GM18873 (cell line): Measurements from ENCODE around the gene CASD1.

Source experiments
- ATAC-seq: cut with Tn5 transposase; IDR thresholded peaks from one replicate; pipeline ENCODE4 v1.9.1; 2021; ENCODE audit warnings: mild to moderate bottlenecking, moderate library complexity, moderate number of reproducible peaks; ENCODE audit not compliant: unreplicated experiment, low FRiP score

The CASD1 gene

DNA sequence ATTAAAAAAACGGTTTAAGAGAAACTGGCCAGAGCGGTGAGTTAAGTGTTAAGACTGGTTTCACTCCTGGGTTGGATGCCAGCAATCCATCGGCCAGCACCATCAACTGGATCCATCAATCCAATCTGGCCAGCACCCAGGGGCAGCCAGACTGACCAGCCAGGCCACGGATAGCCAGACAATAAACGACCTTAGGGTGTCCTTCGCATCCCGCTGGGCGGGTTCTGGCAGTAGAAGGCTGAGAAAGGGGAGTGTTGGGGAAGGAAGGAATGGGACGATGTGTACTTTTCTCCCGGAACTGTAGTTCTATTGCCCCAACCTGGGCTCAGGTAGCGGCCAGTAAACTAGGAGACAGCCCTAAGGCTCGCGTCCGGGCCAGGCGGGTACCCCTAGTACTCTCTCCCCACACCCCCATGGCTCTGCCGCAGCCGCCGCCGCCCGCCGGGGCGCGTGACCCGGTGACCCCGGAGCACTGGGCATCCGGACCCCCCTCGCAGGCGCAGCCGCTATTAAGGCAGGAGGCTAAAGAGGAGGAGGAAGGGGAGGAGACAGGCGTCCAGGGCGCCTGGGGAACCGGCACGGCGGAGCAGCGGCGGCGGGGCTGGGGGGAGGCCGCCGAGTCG, at the start of gene CASD1:
Gene CASD1 (plus strand): TSS at position 546 of the 623 bp plus-strand sequence. CDS start 276 bp downstream, outside the sequence.
- ATAC-seq, result peak; percentile 49

DNA sequence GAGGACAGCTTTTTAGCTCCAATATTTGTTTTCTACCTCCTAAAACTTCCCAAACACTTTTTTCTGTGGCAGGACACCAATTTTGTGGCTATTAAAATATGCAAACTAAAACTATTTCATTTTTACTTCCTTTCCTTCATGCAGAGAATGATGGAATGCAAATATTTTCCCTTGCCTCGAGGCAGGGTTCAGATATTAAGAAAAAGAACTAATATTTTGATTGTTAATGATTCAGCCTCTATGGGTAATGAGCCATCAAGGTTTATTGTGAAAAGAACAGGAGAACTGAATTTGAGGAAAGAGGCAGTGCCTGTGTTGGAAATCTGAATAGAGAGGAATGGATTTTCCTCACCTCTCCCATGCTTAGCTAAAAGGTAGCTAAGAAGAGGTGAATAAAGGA, 43.1 kb upstream of the CASD1 start:
- no peak for ATAC-seq

DNA sequence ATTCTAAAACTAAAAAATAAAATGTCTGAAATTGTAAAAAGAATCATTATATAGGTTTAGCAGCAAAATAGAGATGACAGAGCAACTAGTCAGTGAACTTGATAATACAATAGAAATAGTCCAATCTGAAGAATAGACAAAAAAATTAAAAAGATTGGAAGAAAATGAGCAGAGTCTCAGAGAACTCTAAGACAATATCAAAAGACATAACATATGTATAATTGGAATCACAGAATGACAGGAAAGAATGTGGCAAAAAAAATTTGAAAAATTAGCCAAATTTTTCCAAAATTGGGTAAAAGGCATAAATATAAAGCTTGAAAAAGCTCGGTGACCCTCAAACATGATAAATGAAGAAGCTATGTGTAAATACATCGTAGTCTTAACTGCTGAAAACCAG, 38.0 kb upstream of the CASD1 start:
- no peak for ATAC-seq

DNA sequence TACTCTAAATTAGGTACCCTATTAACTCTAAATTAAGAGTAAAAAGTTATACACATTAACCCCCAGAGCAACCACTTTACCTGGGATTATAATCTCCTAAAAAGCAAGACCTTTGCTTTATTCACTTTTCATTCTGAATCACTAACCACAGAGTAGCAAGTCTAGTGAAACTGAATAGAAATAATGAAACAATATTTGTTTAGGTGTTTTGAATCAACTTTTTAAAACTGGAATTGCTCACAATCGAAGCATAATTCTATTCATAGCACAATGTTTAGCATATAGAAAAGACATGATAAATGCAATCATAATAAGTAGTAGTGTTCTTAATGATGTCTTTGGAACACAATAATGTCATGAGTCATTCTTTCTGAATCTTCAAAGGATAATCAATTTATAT, 37.0 kb upstream of the CASD1 start:
- no peak for ATAC-seq

DNA sequence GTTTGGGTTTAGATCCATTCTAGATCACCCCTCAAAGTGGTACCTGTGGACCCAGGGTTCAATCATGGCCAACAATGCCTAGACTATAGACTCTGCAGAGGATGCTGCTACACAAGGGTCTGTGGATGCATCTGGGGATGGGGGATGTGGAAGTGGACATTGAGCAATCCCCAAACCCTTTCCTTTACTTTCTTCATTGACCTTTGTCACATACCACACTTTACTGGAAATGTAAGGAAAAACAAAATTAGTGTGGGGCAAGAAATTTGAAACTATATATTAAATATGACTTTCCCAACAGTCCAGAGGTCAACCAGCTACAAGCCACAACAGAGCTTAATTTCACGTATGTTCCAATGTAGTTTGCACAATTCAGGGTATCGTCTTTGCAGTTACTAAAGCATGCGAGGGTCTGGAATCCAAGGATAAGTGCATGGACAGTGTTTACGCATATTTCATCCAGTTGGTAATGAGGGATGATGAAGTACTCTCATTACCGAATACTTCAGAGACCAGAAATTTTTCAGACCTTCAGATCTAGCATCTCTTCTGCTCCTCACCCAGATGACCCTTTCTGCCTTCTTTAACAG, 33.3 kb upstream of the CASD1 start:
- ATAC-seq, result no peak

DNA sequence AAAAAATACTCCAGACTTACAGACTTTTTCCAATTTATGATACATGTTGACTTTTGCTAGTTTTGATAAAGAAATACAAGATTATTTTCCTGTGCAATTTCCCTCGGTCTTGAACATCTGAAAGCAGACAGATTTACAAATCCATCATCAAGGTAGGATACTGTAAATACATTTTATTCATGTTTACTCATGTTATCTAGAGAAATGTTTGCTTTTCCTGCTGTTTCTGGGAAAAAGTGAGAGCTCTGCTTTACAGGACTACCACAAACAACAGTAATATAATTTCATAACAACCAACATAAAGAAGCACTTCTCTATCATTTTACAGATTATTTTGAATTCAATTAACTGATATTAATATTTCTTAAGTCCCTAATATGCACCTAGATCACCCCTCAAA, 31.7 kb upstream of the CASD1 start:
- ATAC-seq, result no peak

DNA sequence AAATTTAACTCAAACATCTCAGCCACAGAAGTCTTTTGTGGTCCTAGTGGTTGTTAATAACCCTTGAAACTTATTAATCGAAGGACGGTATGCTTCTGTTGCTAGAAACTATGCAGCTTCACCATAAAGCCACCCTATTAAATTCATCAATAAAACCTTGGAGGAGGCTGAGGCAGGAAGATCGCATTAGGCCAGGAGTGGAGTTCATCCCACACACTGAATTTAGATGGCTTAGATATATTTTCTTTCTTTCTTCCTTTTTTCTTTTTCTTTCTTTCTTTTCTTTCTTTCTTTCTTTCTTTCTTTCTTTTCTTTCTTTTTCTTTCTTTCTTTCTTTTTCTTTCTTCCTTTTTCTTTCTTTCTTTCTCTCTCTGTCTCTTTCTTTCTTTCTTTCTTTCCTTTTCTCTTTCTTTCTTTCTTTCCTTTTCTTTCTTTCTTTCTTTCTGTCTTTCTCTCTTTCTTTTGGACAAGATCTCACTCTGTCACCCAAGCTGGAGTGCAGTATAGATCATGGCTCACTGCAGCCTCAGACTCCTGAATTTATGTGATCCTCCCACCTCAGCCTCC, 30.9 kb upstream of the CASD1 start:
- no peak for ATAC-seq

DNA sequence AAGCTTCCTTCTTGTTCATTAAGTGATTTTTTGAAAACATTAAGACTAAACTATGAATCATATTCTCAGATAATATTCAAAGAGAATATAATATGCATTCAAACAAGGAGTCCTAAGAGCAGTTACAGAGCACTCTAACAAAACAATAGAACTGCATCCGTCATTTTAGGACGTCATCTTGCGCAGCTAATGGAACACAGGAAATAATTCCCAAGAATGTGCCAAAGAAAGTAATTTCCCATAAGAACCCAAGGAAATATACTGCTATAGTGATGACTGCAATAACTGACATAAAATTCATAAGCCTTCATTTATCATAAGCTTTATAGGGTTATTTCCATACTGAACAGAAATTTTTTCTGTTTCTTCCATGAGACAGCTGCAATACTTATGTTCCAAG, 28.3 kb upstream of the CASD1 start:
- ATAC-seq, result no peak

DNA sequence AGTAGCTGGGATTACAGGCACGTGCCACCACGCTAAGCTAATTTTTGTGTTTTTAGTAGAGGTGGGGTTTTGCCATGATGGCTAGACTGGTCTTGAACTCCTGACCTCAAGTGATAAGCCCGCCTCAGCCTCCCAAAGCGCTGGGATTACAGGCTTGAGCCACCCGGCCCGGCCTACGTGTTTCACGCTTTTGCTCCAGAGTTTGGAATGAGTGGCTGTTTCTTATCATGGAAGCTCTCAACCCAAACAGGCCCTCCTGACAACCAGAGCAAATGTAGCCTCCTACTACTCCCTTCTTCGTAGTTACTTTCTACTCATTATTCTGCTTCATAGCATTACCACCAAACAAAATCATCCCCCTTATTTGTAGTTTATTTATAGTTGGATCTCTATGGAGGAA, 26.8 kb upstream of the CASD1 start:
- no peak for ATAC-seq

DNA sequence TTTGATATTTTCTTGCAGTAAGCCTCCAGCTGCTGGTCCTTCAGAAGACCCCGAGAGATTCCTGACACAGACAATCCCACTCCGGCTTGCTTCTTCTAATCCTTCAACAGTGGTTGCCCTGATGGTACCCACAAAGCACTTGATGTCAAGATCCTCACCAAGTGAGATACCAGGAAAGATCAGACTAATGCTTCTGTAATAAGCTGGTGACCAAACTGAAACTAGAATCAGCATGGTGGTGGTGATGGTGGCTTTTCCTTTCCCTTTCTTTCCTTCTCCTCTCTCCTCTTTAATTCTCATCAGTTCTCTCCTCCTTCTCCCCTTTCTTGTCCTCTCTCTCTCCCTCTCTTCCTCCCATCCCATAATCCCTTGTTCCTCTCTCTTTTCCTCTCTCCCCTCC, 25.8 kb upstream of the CASD1 start:
- no peak for ATAC-seq

DNA sequence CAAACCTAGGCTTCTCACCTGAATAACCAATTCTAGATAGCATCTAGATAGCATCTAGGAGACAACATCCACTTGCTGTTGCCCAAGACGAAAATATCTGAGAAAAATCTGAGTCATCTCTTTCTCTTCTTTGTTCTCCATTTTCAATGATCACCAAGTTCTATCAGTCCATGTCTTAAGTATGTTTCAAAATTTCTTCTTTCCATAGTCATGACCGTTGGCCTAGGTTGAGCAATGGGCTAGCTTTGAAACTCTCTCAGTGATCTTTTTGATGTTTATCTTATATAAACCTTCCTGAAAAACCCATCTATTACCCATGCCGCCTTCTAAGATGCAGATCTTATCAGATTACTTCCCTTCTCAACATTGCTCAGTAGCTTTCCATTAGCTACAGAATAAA, 23.4 kb upstream of the CASD1 start:
- no peak for ATAC-seq

DNA sequence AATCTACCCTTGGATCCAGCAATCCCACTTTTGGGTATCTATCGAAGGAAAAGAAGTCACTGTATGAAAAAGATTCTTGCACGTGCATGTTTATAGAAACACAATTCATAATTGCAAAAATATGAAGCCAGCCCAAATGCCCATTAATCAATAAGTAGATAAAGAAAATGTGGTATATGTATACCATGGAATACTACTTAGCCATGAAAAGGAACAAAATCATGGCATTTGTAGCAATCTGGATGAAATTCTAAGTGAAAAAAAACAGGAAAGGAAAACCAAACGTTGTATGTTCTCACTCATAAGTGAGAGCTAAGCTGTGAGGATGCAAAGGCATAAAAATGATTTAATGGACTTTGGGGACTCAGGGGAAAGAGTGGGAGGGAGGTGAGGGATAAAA, 18.2 kb upstream of the CASD1 start:
- ATAC-seq, result no peak

DNA sequence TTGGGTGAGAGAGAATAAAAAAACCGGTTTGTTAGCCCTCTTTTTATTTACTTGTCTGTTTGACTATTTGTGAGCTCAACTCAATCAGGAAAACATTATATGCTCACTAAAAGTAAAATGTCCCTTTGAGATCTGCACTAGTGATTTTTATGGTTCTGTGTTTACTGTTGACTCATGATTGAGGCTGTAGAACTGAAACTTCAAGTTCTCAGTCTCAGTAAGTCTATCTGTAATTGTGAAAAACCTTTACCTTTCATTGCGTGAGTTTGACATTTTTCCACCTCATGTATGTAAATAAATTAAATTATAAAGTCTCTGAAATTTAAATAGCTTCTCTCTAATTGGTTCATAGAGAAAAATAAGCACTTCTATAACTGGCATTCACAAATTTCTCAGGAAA, 17.0 kb upstream of the CASD1 start:
- ATAC-seq, result peak; percentile 98

DNA sequence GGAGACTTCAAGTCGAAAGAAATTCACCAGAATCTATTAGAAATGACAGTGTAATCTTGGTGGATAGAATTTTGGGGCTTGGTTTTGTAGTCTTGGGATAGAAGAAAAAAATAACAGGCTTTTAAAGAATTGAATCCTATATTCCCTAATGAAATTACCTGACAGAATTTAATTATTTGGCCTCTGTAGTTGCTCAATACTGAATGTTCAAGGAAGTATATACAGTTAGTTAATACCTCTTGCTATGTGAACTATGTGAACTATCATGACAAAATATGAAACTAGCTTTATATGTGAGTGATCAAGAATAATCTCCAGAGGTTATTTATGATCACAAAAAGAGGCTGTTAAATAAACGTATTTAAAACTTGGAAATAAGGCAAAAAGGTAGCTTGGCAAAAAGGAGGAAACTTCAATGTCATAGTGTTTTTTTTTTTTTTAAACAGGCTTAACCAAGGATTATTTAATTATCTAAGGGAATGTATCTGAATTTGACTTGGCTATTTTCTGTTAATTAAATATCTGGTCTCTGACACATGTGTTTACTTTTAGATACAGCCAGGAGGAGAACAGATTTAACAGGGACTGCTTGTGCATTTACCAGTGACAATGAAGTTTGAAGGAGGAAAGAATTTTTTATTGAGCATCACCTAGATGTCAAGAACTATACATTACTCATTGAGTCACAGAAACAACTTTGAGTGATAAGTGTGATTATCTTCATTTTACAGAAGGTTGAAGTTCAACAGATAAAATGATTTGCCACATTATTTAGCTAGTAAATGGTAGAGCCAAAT, 11.5 kb upstream of the CASD1 start:
- ATAC-seq, result no peak

DNA sequence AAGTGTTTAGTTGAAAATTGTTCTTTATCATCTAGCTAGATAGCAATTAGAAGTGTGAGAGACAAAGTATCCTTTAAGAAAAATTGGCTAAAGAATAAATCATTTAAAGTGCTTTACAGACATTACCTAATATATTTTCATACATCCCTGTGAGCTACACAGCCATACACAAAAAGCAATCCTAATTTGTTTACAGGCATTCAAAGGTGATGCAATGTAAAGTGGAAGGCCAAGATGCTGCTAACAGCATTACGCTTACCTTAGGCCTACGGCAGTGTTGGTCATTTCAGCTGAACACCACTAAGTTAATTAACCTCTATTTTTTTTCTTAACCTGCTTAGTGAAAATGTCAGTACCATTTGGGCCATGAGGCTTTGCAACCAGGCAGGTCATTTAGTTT, 10.7 kb upstream of the CASD1 start:
- no peak for ATAC-seq

DNA sequence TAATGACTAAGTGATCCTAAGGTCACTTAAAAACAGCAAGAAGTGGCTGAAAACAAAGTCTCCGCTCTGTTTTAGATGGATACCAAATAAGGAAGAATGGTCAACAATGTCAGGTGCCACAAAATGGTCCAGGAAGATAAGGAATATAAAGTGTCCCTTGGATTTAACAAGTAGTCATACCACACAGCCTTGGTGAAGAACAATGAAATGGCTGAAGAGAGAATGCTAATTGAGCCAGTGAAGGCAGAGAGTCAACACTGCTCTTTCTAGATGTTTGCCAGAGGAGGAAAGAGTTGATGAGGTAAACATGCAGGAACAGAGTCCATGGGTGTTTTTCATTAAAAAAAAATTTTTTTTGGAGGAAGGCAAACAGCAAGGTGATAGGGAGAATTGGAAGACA, 2.1 kb upstream of the CASD1 start:
- ATAC-seq, result no peak

DNA sequence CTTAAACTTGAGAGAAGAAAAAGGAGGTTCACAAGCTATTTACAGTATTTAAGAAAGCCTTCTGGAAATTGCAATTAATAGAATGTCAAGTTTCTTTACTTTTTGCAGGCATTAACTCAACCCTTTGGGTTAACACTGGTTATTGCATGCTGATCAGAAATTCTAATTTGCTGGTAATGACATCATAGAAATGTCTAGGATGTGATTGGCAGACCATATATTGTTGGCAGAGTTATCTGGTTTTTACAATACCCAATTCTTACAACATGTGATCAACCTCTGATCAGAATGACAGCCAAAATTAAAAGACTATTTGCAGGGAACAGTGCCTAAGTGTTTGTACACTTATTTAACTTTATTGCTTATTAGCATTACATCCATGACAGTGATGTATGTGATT, 1.6 kb upstream of the CASD1 start:
- no peak for ATAC-seq

DNA sequence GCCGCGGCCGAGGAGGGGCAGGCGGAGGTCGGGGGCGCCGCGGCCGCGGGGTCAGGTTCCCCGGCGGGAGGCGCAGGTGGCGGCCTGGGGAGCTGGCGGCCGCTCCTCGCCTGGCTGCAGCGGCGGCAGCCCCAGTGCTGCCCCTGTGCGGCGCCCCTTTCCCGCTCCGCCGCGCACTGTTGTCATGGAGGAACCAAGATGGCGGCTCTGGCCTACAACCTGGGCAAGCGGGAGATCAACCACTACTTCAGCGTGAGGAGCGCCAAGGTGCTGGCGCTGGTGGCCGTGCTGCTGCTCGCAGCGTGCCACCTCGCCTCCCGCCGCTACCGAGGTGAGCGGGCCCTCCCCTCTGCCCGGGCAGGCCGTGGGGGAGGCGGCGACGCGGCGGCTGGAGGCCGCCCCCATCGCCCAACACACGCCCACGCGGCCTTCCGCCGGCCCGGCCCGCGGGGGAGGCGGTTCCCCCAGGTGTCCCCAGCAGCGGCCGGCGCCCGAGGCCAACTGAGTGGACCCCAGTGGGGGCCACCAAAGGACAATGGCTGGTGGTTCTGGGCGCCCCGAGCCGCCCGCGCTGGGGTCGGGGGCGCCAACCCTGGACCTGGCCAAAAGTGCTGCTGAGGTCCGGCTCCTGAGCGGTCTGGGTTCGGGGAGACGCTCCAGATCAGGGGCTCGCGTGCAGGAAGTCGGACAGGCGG, 425 bp downstream of the CASD1 start:
- ATAC-seq, result peak; percentile 72

DNA sequence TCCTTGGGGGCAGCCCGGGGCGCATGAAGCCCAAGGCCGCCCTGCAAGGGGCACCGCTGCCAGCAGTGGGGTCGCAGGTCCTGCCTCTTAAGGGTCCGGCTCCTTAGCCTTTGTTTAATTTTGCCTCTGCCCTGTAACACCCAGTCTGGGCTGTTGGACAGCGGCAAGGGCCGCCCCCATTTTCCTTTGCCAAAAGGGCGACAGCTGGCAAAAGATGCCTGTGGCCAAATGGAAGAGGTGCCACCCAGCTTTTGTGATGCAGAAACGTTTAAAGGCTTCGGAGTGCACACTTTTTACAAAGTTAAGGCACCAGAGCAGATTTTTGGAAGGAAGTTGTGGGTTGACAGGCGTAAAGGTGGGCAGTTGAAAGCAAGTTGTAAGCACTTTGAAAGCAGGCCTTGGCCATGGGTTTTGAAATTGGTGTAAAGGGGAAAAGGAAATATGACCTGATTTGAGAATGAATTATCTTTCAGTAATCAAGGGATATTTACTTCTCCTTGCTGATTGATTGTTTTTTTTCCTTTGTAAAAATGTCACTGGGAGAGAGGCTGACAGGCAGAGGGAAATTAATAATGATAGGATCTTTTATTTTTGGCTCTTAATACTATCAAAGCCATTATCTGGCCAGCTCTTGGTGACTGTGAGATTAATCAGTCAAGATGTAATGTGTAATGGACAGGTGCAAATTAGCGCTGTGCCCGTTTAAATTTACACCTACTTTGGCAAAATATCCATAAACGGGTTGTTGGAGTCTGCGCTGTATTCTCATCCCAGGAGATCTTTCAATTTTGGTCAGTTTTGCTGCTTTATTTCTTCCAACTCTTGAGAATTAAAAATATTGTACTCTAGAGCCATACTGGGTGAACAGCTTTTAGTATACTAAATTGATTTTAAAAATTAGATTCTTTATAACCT, 1.2 kb downstream of the CASD1 start:
- peak; percentile 16 for ATAC-seq

DNA sequence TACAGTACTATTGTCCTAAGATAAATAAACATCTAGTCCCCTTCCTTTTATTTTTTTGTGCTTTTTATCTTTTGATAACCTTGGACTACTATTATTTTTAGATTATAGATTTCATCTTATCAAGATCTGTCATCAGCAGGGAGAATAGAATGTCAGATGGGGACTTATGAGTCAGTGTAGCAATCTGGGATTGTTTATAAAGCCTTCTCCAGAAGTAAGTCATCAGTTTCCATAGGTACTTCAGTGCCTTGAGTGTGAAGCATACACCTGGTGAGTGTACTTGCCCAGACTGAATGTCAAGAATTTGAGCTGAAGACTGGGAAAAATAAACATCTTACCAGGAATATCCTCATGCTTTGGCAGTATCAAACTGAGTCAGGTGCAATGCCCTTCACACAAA, 2.1 kb downstream of the CASD1 start:
- ATAC-seq, result no peak
